Suprapubic skin (tissue), 3 donors: ENCODE data around the gene WDR74.

Experiments
- CTCF ChIP-seq, 2 donors: fragments of 200-600 bp in 1 of 2; fragments of 450-650 bp in 1 of 2; sonication (generic) in 1 of 2; IDR thresholded peaks; one replicate each; pipeline ENCODE4 v1.5.1; 2016 to 2019; ENCODE audit warnings: antibody characterized with exemption in 2 of 2, mild to moderate bottlenecking in 1 of 2, moderate library complexity in 1 of 2
- POLR2A ChIP-seq, 2 donors: fragments of 450-650 bp; IDR thresholded peaks; one replicate each; pipeline ENCODE4 v1.6.1; 2017; ENCODE audit warnings: antibody characterized with exemption in 2 of 2, mild to moderate bottlenecking in 2 of 2, moderate library complexity in 2 of 2

- TF ChIP-seq CTCF (IDR thresholded peaks at IDR 0.05), result peak; percentile 89 to 90
- no peak for TF ChIP-seq POLR2A (IDR thresholded peaks at IDR 0.05)
Observed at GRCh38 chr11:62786318-62787004, 52.9 kb downstream of the WDR74 start.
